HCT116 (cell line): ENCODE data around the gene WDR88. TPM values are rescaled to one million over a fixed set of nuclear protein-coding genes. Genes with fewer than 3 reads are reported as not detected.

Experiments used
- ATAC-seq: fragments of 200-7000 bp; cut with Tn5 transposase; 2 replicates; pipeline ENCODE4 v1.9.1; 2020; ENCODE audit warnings: mild to moderate bottlenecking, moderate library complexity
- BruUV-seq: library from RNA; stranded (reverse); fragments of 400-500 nt; replicated peaks from 2 replicates; lab custom pipeline; 2021; lab: Mats Ljungman, UMichigan
- CTCF ChIA-PET: fragments of 300-600 bp; sonication (Branson Sonifier 250); formaldehyde crosslinking; loops from one replicate; lab custom pipeline; 2021; ENCODE audit warnings: antibody characterized with exemption; lab: Charles Lee
- POLR2A ChIA-PET: fragments of 300-600, 350-600 bp; sonication (Branson Sonifier 250); formaldehyde crosslinking; loops from one replicate; lab custom pipeline; 2021; ENCODE audit warnings: antibody characterized with exemption; lab: Charles Lee
- RAD21 ChIA-PET, 2 experiments: fragments of 300-600 bp; sonication (Branson Sonifier 250); formaldehyde crosslinking; loops; one replicate each; lab custom pipeline; 2023; ENCODE audit warnings: low total read pairs in 2 of 2; ENCODE audit not compliant: uncharacterized antibody in 2 of 2, unreplicated experiment in 2 of 2, low non-redundant PET in 1 of 2; lab: Charles Lee
- DNase-seq: peaks from one replicate; pipeline ENCODE4 v3.0.0-alpha.2; 2010; ENCODE audit warnings: low read depth, low spot score
- H2AFZ ChIP-seq: fragments of 200-600 bp; shearing (Covaris generic), sonication (generic); 2 replicates; pipeline ENCODE4 v1.6.1; 2017; ENCODE audit warnings: low read depth, mixed run types, mixed read lengths, antibody characterized with exemption, low read length; ENCODE audit not compliant: poor library complexity, severe bottlenecking
- H3K27ac ChIP-seq: 2 replicates; pipeline ENCODE4 v1.5.1; 2012; ENCODE audit warnings: low read depth, low read length
- H3K27me3 ChIP-seq: fragments of 200-600 bp; sonication (generic); 2 replicates; pipeline ENCODE4 v1.6.1; 2016; ENCODE audit warnings: mixed run types, low read length, mixed read lengths; ENCODE audit not compliant: insufficient read depth
- H3K36me3 ChIP-seq, 2 experiments: fragments of 200-500 bp in 1 of 2; fragments of 200-600 bp in 1 of 2; sonication (Bioruptor generic) in 1 of 2; sonication (generic) in 1 of 2; 2 replicates each; pipeline versions ENCODE4 v1.5.1 to v1.6.1; 2014 to 2016; ENCODE audit warnings: low read length in 2 of 2, inconsistent platforms in 1 of 2, mixed read lengths in 1 of 2, mixed run types in 1 of 2; ENCODE audit not compliant: insufficient read depth in 2 of 2, control insufficient read depth in 1 of 2
- H3K4me1 ChIP-seq, 2 experiments: fragments of 200-600 bp in 1 of 2; sonication (generic) in 1 of 2; 2 replicates each; pipeline versions ENCODE4 v1.5.1 to v1.6.1; 2012 to 2017; ENCODE audit warnings: low read length in 2 of 2, inconsistent platforms in 1 of 2, mild to moderate bottlenecking in 1 of 2, mixed read lengths in 1 of 2, mixed run types in 1 of 2, moderate library complexity in 1 of 2; ENCODE audit not compliant: insufficient read depth in 2 of 2, control insufficient read depth in 1 of 2
- H3K4me2 ChIP-seq: fragments of 200-600 bp; sonication (generic); 2 replicates; pipeline ENCODE4 v1.6.1; 2017; ENCODE audit warnings: mixed run types, low read length, mixed read lengths
- H3K4me3 ChIP-seq, 2 experiments: fragments of 200-600 bp in 1 of 2; sonication (generic) in 1 of 2; replicated peaks in 1 of 2; 2 replicates each; pipeline ENCODE4 v1.5.1; 2011 to 2016; ENCODE audit warnings: low read length in 2 of 2, control low read depth in 1 of 2, low read depth in 1 of 2, mild to moderate bottlenecking in 1 of 2, mixed read lengths in 1 of 2, mixed run types in 1 of 2
- H3K79me2 ChIP-seq: fragments of 200-600 bp; sonication (generic); 2 replicates; pipeline ENCODE4 v1.6.1; 2017; ENCODE audit warnings: mild to moderate bottlenecking, mixed run types, low read length, moderate library complexity, mixed read lengths; ENCODE audit not compliant: insufficient read depth
- H3K9ac ChIP-seq: fragments of 200-600 bp; sonication (generic); 2 replicates; pipeline ENCODE4 v1.6.1; 2016; ENCODE audit warnings: low read length, mixed read lengths
- H3K9me2 ChIP-seq: fragments of 200-600 bp; sonication (generic), shearing (Covaris generic); 2 replicates; pipeline ENCODE4 v1.6.1; 2017; ENCODE audit warnings: mixed run types, mild to moderate bottlenecking, moderate library complexity; ENCODE audit not compliant: insufficient read depth
- H3K9me3 ChIP-seq, 2 experiments: fragments of 200-500 bp in 1 of 2; fragments of 200-600 bp in 1 of 2; sonication (Bioruptor generic) in 1 of 2; sonication (generic) in 1 of 2; 2 replicates each; pipeline ENCODE4 v1.6.1; 2014 to 2017; ENCODE audit warnings: low read length in 2 of 2, mixed read lengths in 2 of 2, inconsistent platforms in 1 of 2, low read depth in 1 of 2, mild to moderate bottlenecking in 1 of 2, mixed run types in 1 of 2, moderate library complexity in 1 of 2; ENCODE audit not compliant: control insufficient read depth in 1 of 2, insufficient read depth in 1 of 2
- H4K20me1 ChIP-seq: fragments of 200-600 bp; sonication (generic), shearing (Covaris generic); 2 replicates; pipeline ENCODE4 v1.6.1; 2017; ENCODE audit warnings: mixed run types, mild to moderate bottlenecking, moderate library complexity; ENCODE audit not compliant: insufficient read depth
- CTCF ChIP-seq, 3 experiments: fragments of 200-600 bp in 1 of 3; sonication (generic) in 1 of 3; IDR thresholded peaks in 2 of 3; conservative IDR thresholded peaks in 1 of 3; 2 replicates each; pipeline ENCODE4 v1.5.1; 2012 to 2017; ENCODE audit warnings: low read depth in 2 of 3, low read length in 2 of 3, antibody characterized with exemption in 1 of 3, borderline replicate concordance in 1 of 3, control low read depth in 1 of 3, mild to moderate bottlenecking in 1 of 3, mixed read lengths in 1 of 3, mixed run types in 1 of 3, moderate library complexity in 1 of 3; ENCODE audit not compliant: insufficient read depth in 1 of 3
- EZH2 ChIP-seq: fragments of 200-600 bp; sonication (generic); IDR thresholded peaks from 2 replicates; pipeline ENCODE4 v1.6.1; 2017; ENCODE audit warnings: antibody characterized with exemption, mixed run types
- EZH2phosphoT487 ChIP-seq: fragments of 200-600 bp; IDR thresholded peaks from 2 replicates; pipeline ENCODE4 v1.6.1; 2018; ENCODE audit warnings: antibody characterized with exemption, borderline replicate concordance
- FOSL1 ChIP-seq: IDR thresholded peaks from 2 replicates; pipeline ENCODE4 v1.6.1; 2012; ENCODE audit warnings: low read depth
- RAD21 ChIP-seq: IDR thresholded peaks from 2 replicates; pipeline ENCODE4 v1.6.1; 2012; ENCODE audit warnings: low read depth, mild to moderate bottlenecking
- TCF7L2 ChIP-seq: IDR thresholded peaks from 2 replicates; pipeline ENCODE4 v1.7.0; 2011; ENCODE audit warnings: borderline replicate concordance, inconsistent platforms; ENCODE audit not compliant: insufficient read depth, insufficient read length; ENCODE audit errors: extremely low read depth
- ZNF274 ChIP-seq: fragments of 200-500 bp; sonication (Bioruptor generic); IDR thresholded peaks from 2 replicates; pipeline ENCODE4 v1.6.1; 2014; ENCODE audit warnings: mild to moderate bottlenecking, low read depth, low read length, inconsistent platforms
- intact Hi-C: fragments of 100-400 bp; cut with micrococcal nuclease; formaldehyde crosslinking; loops from 2 replicates; pipeline ENCODE4 v1.10.0; 2022
- total RNA-seq: library from RNA; stranded (reverse); gene quantifications from one replicate; pipeline ENCODE4 v1.2.1, GENCODE V29; 2021; ENCODE audit not compliant: unreplicated experiment

WDR88 gene
- total RNA-seq, 1 experiment from 2014 or later = not detected

GRCh38 chr19:33114312-33114711 lies 17.6 kb upstream of the WDR88 start:
- POLR2A ChIA-PET = no interaction called here

More at GRCh38 chr19:33114312-33114711, 17.6 kb upstream of the WDR88 start:
- H3K79me2 ChIP-seq = no peaks in the 10 kb centered on the region
- peaks cover 4 to 9% of the 10 kb centered on the region in 2 experiments; a peak in 3 of 4 replicates for H3K4me1 ChIP-seq
- no peaks in the 10 kb centered on the region for H4K20me1 ChIP-seq
- H3K27me3 ChIP-seq = no peaks in the 10 kb centered on the region
- no peaks in the 10 kb centered on the region for H3K9me3 ChIP-seq
- ChIA-PET CTCF (interaction anchor here (0.7 kb wide), 1 partner anchor 139 kb away, joined by 4 read pairs; no protein-coding TSS in a partner anchor), RAD21 (no interaction called here)
- no peak overlapping the region for H2AFZ ChIP-seq
- H3K9me2 ChIP-seq = no peaks in the 10 kb centered on the region
- TF ChIP-seq EZH2 (no peak), TCF7L2 (no peak), ZNF274 (no peak), RAD21 (no peak), FOSL1 (peak; percentile 42; the same call in 1 of the 2 replicates), CTCF (IDR thresholded peaks at IDR 0.05 in 2 of 3, conservative IDR thresholded peaks at IDR 0.05 in 1 of 3; ENCODE audit: borderline replicate concordance in 1 of 3, insufficient read depth in 1 of 3, low read depth in 2 of 3, low read length in 2 of 3) (no peak), EZH2phosphoT487 (no peak)
- no peak overlapping the region for H3K4me3 ChIP-seq
- no peak overlapping the region for H3K9ac ChIP-seq
- no peak overlapping the region for H3K4me2 ChIP-seq
- H3K27ac ChIP-seq = no peak overlapping the region
- intact Hi-C loops = loop anchor here (1.0 kb wide), 1 partner anchor 138 kb away; no protein-coding TSS in a partner anchor
- peak; percentile 13 for DNase-seq
- no peak for ATAC-seq
- H3K36me3 ChIP-seq = peaks cover 9 to 14% of the 10 kb centered on the region in 2 experiments
- BruUV-seq = no TSS peak
